ENCODE results near the gene TLE3. TPM values are rescaled to one million over a fixed set of nuclear protein-coding genes. Genes with fewer than 3 reads are reported as not detected.

The TLE3 gene
- polyA plus RNA-seq: 47.1 TPM
- long read RNA-seq, donor 1: 0 reads
- long read RNA-seq, donor 2: 0 reads
- long read RNA-seq, donor 3: 0 reads
- long read RNA-seq, donor 4: 0 reads
- long read RNA-seq, donor 5: 0 reads
- long read RNA-seq, donor 6, partial matches to known transcripts: 0 of 1 reads
- long read RNA-seq, donor 6, other reads (novel, unspliced or antisense): 0 of 1 reads
- long read RNA-seq, donor 7, partial matches to known transcripts: 0 of 1 reads
- long read RNA-seq, donor 7, other reads (novel, unspliced or antisense): 0 of 1 reads
- long read RNA-seq, donor 8, partial matches to known transcripts: 0 of 1 reads
- long read RNA-seq, donor 8, other reads (novel, unspliced or antisense): 0 of 1 reads
- long read RNA-seq, donor 9: 0 reads
- long read RNA-seq, donor 10, partial matches to known transcripts: 0 of 2 reads
- long read RNA-seq, donor 10, other reads (novel, unspliced or antisense): 0 of 2 reads
- long read RNA-seq, donor 11: 0 reads

GRCh38 chr15:70097321-70098152 lies at the start of gene TLE3:
TSS of gene TLE3 (minus strand) at chr15:70097917. CDS start at chr15:70096798, 1,119 bp downstream.
- H3K4me3 ChIP-seq (ENCODE audit: low read length): peak within 1 kb of the TSS; percentile 97
- 0% methylated on average over 1 of the region's 77 CpGs for WGBS (ENCODE audit: insufficient coverage, low lambda C conversion rate)
- peaks cover 4% of the 10 kb centered on the region for H3K9me3 ChIP-seq (ENCODE audit: control insufficient read depth, low read depth, low read length)
- H3K36me3 ChIP-seq (ENCODE audit: control insufficient read depth, insufficient read depth, low read length): peaks cover 10% of the 10 kb centered on the region
- DNase-seq: peak; percentile 99
- H3K4me1 ChIP-seq (ENCODE audit: control insufficient read depth, insufficient read depth, low read length): peaks cover 53% of the 10 kb centered on the region
- peak within 1 kb of the TSS; percentile 94 for H3K27ac ChIP-seq (ENCODE audit: low read length)
- H3K27me3 ChIP-seq (ENCODE audit: control insufficient read depth, insufficient read depth, low read length): no peaks in the 10 kb centered on the region

- peaks cover 17% of the 10 kb centered on the region for H3K4me1 ChIP-seq (ENCODE audit: control insufficient read depth, insufficient read depth, low read length)
- H3K36me3 ChIP-seq (ENCODE audit: control insufficient read depth, insufficient read depth, low read length): no peaks in the 10 kb centered on the region
- H3K4me3 ChIP-seq (ENCODE audit: low read length): no peak overlapping the region
- no peak overlapping the region for H3K27ac ChIP-seq (ENCODE audit: low read length)
- 67% methylated on average over 2 of the region's 8 CpGs for WGBS (ENCODE audit: insufficient coverage, low lambda C conversion rate)
- H3K27me3 ChIP-seq (ENCODE audit: control insufficient read depth, insufficient read depth, low read length): no peaks in the 10 kb centered on the region
- DNase-seq: no peak
- H3K9me3 ChIP-seq (ENCODE audit: control insufficient read depth, low read depth, low read length): no peaks in the 10 kb centered on the region
Observed at GRCh38 chr15:70147178-70147760, 49.6 kb upstream of the TLE3 start.

- Histone ChIP-seq H3K9me3 (ENCODE audit: control insufficient read depth, low read depth, low read length) (no peaks in the 10 kb centered on the region), H3K27me3 (ENCODE audit: control insufficient read depth, insufficient read depth, low read length) (no peaks in the 10 kb centered on the region), H3K27ac (ENCODE audit: low read length) (no peak overlapping the region), H3K4me1 (ENCODE audit: control insufficient read depth, insufficient read depth, low read length) (peaks cover 12% of the 10 kb centered on the region), H3K4me3 (ENCODE audit: low read length) (no peak overlapping the region), H3K36me3 (ENCODE audit: control insufficient read depth, insufficient read depth, low read length) (no peaks in the 10 kb centered on the region)
- WGBS (ENCODE audit: insufficient coverage, low lambda C conversion rate): 100% methylated on average over 1 of the region's 5 CpGs
- DNase-seq: no peak
Observed at GRCh38 chr15:70146771-70147170, 49.1 kb upstream of the TLE3 start.

GRCh38 chr15:70146162-70146561 lies 48.4 kb upstream of the TLE3 start:
- Histone ChIP-seq H3K27ac (ENCODE audit: low read length) (no peak overlapping the region), H3K27me3 (ENCODE audit: control insufficient read depth, insufficient read depth, low read length) (peaks cover 2% of the 10 kb centered on the region), H3K4me1 (ENCODE audit: control insufficient read depth, insufficient read depth, low read length) (peaks cover 9% of the 10 kb centered on the region), H3K9me3 (ENCODE audit: control insufficient read depth, low read depth, low read length) (no peaks in the 10 kb centered on the region), H3K4me3 (ENCODE audit: low read length) (no peak overlapping the region), H3K36me3 (ENCODE audit: control insufficient read depth, insufficient read depth, low read length) (no peaks in the 10 kb centered on the region)
- DNase-seq: no peak

DNA sequence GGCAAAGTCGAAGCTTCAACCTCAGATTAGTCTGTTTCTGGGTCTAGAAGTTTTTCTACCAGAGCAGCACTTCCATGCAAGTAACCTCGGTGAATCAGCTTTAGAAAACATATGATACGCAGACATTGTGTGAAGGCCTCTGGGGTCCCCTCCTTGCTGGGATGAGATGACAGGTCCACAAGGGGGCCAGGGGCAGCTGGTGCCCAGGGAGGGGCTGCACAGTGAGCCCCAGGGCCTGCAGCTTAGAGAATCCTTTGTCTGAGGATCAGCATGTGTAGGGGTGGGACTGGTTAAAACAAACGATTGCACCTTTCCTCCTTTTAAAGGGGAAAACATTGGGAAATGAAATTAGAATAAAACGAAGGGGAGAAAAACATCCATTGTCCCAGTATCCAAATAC lies 47.5 kb upstream of the TLE3 start:
- WGBS (ENCODE audit: insufficient coverage, low lambda C conversion rate): 60% methylated on average over 1 of the region's 5 CpGs
- H3K36me3 ChIP-seq (ENCODE audit: control insufficient read depth, insufficient read depth, low read length): no peaks in the 10 kb centered on the region
- peaks cover 2% of the 10 kb centered on the region for H3K27me3 ChIP-seq (ENCODE audit: control insufficient read depth, insufficient read depth, low read length)
- no peaks in the 10 kb centered on the region for H3K9me3 ChIP-seq (ENCODE audit: control insufficient read depth, low read depth, low read length)
- no peak for DNase-seq
- H3K4me1 ChIP-seq (ENCODE audit: control insufficient read depth, insufficient read depth, low read length): peaks cover 13% of the 10 kb centered on the region
- H3K4me3 ChIP-seq (ENCODE audit: low read length): no peak overlapping the region
- no peak overlapping the region for H3K27ac ChIP-seq (ENCODE audit: low read length)

DNA sequence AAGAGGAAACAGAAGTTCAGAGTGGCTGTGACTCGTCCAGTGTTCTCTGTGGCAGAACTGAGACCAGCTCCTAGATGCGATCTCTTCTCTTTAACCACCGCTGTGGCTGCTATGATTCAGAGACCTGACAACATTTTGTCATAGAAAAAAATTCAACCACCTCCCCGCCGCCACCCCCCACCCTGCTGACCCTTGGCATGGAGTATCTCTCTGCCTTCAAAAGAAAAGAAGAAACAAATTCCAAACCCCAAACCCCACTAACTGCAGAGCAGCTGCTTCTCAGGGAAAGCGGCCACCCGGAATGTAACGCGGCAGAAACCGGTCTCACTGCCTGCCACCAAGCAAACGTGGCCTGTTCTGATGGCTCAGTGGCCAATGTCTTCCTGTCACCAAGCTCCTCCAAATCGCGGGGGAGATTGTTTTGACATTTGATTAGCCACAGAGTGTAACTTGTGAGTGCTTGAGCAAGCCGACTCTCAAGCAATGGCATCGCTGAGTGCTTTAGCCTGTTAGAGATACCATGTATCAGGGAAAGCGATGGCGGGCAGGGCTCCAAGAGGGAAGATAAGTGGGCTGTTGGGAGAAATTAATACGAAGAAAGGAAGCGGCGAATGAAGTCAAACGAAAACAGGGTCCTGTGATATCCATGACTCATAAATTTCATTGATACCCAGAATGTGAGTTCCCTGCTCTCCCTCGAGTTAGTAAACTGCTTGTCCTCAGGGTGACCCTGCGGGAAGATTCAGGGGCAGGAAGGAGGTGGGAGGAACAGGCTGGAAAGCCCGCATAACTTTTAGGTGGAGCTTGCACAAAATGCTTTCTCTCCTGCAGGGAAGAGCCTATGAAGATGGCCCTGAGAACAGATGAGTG lies 44.8 kb upstream of the TLE3 start:
- WGBS (ENCODE audit: insufficient coverage, low lambda C conversion rate): 66% methylated on average over 4 of the region's 24 CpGs
- H3K27me3 ChIP-seq (ENCODE audit: control insufficient read depth, insufficient read depth, low read length): peaks cover 2% of the 10 kb centered on the region
- no peaks in the 10 kb centered on the region for H3K36me3 ChIP-seq (ENCODE audit: control insufficient read depth, insufficient read depth, low read length)
- no peak overlapping the region for H3K4me3 ChIP-seq (ENCODE audit: low read length)
- H3K27ac ChIP-seq (ENCODE audit: low read length): no peak overlapping the region
- H3K4me1 ChIP-seq (ENCODE audit: control insufficient read depth, insufficient read depth, low read length): peaks cover 17% of the 10 kb centered on the region
- H3K9me3 ChIP-seq (ENCODE audit: control insufficient read depth, low read depth, low read length): no peaks in the 10 kb centered on the region
- DNase-seq: no peak

DNA sequence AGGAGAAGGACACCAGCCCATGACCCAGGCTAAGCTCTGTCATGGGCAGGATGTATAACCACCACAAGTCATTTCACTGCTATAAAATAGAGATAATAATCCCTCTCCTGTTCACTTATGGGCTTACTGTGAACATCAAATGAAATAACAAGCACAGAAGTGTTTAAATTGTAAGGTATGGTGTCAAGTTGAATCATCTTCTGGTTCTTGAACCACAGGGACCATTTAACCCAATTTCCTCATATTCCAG lies 44.3 kb upstream of the TLE3 start:
- H3K4me1 ChIP-seq (ENCODE audit: control insufficient read depth, insufficient read depth, low read length): peaks cover 17% of the 10 kb centered on the region

GRCh38 chr15:70141376-70142071 lies 43.8 kb upstream of the TLE3 start:
- no peak overlapping the region for H3K27ac ChIP-seq (ENCODE audit: low read length)
- no peaks in the 10 kb centered on the region for H3K36me3 ChIP-seq (ENCODE audit: control insufficient read depth, insufficient read depth, low read length)
- peaks cover 17% of the 10 kb centered on the region for H3K4me1 ChIP-seq (ENCODE audit: control insufficient read depth, insufficient read depth, low read length)
- 100% methylated on average over 3 of the region's 10 CpGs for WGBS (ENCODE audit: insufficient coverage, low lambda C conversion rate)
- H3K9me3 ChIP-seq (ENCODE audit: control insufficient read depth, low read depth, low read length): no peaks in the 10 kb centered on the region
- H3K4me3 ChIP-seq (ENCODE audit: low read length): no peak overlapping the region
- H3K27me3 ChIP-seq (ENCODE audit: control insufficient read depth, insufficient read depth, low read length): peaks cover 2% of the 10 kb centered on the region
- no peak for DNase-seq

More for the DNA sequence above, 44.3 kb upstream of the TLE3 start:
- no peak for DNase-seq
- no peaks in the 10 kb centered on the region for H3K36me3 ChIP-seq (ENCODE audit: control insufficient read depth, insufficient read depth, low read length)
- H3K27ac ChIP-seq (ENCODE audit: low read length): no peak overlapping the region
- peaks cover 2% of the 10 kb centered on the region for H3K27me3 ChIP-seq (ENCODE audit: control insufficient read depth, insufficient read depth, low read length)
- no peaks in the 10 kb centered on the region for H3K9me3 ChIP-seq (ENCODE audit: control insufficient read depth, low read depth, low read length)
- no peak overlapping the region for H3K4me3 ChIP-seq (ENCODE audit: low read length)

DNA sequence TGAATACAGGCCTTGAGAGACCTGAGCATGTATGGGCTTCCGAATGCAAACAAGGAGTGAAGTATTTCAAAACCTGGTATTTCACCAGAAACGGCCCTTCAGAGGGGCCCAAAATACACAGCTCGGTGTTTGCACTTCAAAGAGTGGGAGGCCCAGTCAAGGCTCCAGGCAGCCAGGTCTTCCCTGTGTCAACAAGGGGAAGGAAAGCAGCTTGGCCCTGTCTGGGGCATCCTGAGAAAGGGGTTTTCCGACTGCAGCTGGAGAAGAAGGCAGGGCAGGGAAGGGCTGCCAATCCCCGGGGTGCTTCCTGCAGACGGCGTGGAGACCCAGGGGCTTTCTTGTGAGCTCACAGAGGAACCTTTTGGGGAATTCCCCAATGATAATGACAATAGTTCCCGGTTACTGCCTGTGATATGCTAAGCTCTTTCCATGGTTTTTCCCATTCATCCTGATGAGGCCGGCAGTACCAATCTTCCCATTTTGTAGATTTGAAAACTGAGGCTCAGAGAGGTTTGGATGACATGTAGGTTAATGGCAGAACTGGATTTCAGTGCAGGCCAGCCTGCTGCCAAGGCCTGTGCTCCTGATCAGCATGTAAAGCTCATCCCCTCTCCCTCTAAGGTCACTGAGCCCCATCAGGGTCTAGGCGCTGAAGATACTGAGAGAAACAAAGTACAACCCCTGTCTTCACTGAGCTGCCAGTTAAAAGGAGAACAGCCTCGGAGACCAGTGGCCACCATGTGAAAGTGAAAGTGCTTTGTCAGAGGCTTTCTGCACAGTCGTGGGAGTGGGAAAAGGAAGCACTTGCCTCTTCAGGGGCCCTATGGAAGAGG lies 43.0 kb upstream of the TLE3 start:
- Histone ChIP-seq H3K36me3 (ENCODE audit: control insufficient read depth, insufficient read depth, low read length) (no peaks in the 10 kb centered on the region), H3K27ac (ENCODE audit: low read length) (no peak overlapping the region), H3K27me3 (ENCODE audit: control insufficient read depth, insufficient read depth, low read length) (peaks cover 2% of the 10 kb centered on the region), H3K4me1 (ENCODE audit: control insufficient read depth, insufficient read depth, low read length) (peaks cover 17% of the 10 kb centered on the region), H3K4me3 (ENCODE audit: low read length) (no peak overlapping the region), H3K9me3 (ENCODE audit: control insufficient read depth, low read depth, low read length) (no peaks in the 10 kb centered on the region)
- peak; percentile 50 to 74 for DNase-seq
- no CpG with 5 or more reads among the region's 12 CpGs for WGBS (ENCODE audit: insufficient coverage, low lambda C conversion rate)
